ENCODE data around the gene DNAAF5. TPM values are rescaled to one million over a fixed set of nuclear protein-coding genes. Genes with fewer than 3 reads are reported as not detected.

The DNAAF5 gene
- polyA plus RNA-seq, 3 donors from 2014 or later = 0.45 to 1.4 (median 1.3) TPM

GRCh38 chr7:774161-775109 lies 47.9 kb downstream of the DNAAF5 start:
- H3K27ac Mint-ChIP-seq = no peak overlapping the region
- no peaks in the 10 kb centered on the region for H3K9me3 Mint-ChIP-seq
- no peak overlapping the region for H3K4me3 Mint-ChIP-seq
- no peaks in the 10 kb centered on the region for H3K4me1 Mint-ChIP-seq
- H3K36me3 Mint-ChIP-seq = peaks cover 9 to 18% (median 11%) of the 10 kb centered on the region in 3 donors
- DNase-seq = peak; percentile 21 to 51 (median 34)
- H3K27me3 Mint-ChIP-seq (ENCODE audit: low read depth in 3 of 3) = peaks cover 0 to 3% (median 0%) of the 10 kb centered on the region in 3 donors

DNA sequence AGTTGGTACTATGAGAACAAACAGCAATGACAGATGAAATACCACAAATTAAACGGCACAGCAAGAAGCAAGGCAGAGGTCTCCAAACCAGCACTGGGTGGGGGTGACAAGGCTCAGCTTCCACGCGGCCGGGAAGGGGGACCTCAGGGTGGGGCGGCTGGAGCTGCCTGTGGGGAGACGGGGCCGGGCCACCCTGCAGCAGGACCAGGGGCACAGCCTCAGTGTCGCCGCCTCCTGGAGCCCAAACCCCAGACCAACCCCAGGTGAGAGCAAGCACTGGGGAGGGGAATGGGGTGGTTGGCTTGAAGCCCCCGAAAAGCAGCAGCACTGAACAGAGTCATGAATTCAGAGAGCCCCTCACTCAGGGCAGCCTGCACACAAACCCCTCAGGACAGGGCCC lies 49.9 kb downstream of the DNAAF5 start:
- Mint-ChIP-seq H3K4me1 (no peaks in the 10 kb centered on the region), H3K4me3 (no peak overlapping the region), H3K27ac (no peak overlapping the region)

DNA sequence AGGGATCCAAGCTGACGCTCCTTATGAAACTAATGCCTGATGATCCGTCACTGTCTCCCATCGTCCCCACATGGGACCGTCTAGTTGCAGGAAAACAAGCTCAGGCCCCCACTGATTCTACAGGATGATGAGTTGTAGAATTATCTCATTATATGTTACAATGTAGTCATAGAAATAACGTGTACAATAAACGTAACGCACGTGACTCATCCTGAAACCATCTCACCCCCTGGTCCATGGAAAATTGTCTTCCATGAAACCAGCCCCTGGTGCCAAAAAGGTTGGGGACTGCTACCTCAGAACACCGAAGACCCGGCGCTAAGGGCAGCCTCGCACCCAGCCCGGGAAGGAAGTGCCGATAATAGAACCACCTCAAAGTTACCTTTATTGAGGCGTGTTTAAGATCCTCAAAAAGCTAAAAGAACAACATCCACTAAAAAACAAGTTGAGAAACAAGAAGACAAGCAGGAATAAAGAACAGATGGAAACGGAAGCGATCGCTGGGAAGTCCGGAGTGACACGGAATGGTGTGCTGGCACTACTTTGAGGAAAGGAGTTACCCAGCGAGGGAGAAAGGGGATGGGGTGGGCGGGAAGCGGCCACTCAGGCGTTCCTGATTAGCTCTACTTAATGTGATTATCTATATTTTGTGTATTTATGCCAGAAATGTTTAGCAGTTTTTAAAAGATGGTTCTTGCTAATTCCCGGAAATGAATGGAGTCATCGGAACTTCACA lies 50.7 kb downstream of the DNAAF5 start:
- H3K4me1 Mint-ChIP-seq = no peaks in the 10 kb centered on the region
- H3K27me3 Mint-ChIP-seq (ENCODE audit: low read depth in 3 of 3) = peaks cover 0 to 3% (median 0%) of the 10 kb centered on the region in 3 donors
- H3K4me3 Mint-ChIP-seq = no peak overlapping the region
- H3K9me3 Mint-ChIP-seq = no peaks in the 10 kb centered on the region
- no peak for DNase-seq
- H3K36me3 Mint-ChIP-seq = peaks cover 13 to 27% (median 16%) of the 10 kb centered on the region in 3 donors
- no peak overlapping the region for H3K27ac Mint-ChIP-seq

More for the DNA sequence above, 49.9 kb downstream of the DNAAF5 start:
- Mint-ChIP-seq H3K27me3 (ENCODE audit: low read depth in 3 of 3) (peaks cover 0 to 3% (median 0%) of the 10 kb centered on the region in 3 donors), H3K36me3 (peaks cover 13 to 27% (median 14%) of the 10 kb centered on the region in 3 donors), H3K9me3 (no peaks in the 10 kb centered on the region)
- DNase-seq = no peak

DNA sequence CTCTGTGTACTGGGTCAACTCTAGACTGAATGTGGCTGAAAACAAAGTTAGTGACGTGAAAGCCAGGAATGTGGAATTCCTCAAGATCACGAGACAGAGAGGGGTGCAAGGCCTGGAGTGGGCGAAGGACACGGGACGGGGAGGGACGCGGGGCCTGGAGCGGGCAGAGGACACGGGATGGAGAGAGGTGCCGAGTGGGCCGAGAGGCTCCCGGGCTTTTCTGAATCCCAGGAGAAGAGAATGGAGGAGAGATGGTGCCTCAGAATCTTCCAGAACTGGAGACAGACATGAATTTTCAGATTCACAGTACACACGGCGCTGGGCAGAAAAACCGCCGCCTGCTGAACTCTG lies 51.2 kb downstream of the DNAAF5 start:
- Mint-ChIP-seq H3K4me3 (no peak overlapping the region), H3K27ac (no peak overlapping the region), H3K9me3 (no peaks in the 10 kb centered on the region), H3K27me3 (ENCODE audit: low read depth in 3 of 3) (peaks cover 0 to 3% (median 0%) of the 10 kb centered on the region in 3 donors), H3K4me1 (no peaks in the 10 kb centered on the region), H3K36me3 (peaks cover 13 to 27% (median 16%) of the 10 kb centered on the region in 3 donors)
- DNase-seq = no peak

DNA sequence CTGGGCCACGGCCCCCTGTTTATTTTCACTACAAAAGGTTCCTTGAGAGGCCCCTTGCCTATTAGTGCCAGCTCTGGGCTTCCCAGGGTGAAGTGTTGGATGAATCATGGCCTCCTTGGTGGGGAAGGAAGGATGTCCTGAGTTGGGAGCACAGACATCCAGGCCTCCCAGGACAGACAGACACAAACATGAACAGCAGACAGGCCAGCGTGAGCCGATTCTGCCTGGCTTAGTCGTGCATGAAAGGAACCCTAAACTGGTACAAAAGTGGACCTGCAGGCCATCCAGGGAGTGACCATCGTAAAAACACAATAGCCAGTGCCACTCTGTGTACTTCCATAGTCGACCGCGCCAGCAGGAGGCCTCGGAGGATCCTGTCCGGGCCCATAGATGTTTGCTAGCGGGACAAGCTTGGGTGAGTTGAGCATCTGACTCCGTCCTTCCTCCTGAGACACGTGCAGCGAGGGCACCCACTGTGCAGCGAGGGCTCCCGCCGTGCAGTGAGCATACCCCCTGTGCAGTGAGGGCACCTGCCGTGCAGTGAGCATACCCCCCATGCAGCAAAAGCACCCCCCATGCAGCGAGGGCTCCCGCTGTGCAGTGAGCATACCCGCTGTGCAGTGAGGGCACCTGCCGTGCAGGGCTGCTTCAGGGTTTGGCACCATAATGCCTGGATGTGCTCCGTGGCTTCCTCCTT lies 51.9 kb downstream of the DNAAF5 start:
- H3K4me3 Mint-ChIP-seq = no peak overlapping the region
- DNase-seq = no peak
- no peaks in the 10 kb centered on the region for H3K9me3 Mint-ChIP-seq
- peaks cover 0 to 3% (median 0%) of the 10 kb centered on the region in 3 donors for H3K27me3 Mint-ChIP-seq (ENCODE audit: low read depth in 3 of 3)
- peaks cover 13 to 27% (median 16%) of the 10 kb centered on the region in 3 donors for H3K36me3 Mint-ChIP-seq
- no peak overlapping the region for H3K27ac Mint-ChIP-seq
- H3K4me1 Mint-ChIP-seq = no peaks in the 10 kb centered on the region

DNA sequence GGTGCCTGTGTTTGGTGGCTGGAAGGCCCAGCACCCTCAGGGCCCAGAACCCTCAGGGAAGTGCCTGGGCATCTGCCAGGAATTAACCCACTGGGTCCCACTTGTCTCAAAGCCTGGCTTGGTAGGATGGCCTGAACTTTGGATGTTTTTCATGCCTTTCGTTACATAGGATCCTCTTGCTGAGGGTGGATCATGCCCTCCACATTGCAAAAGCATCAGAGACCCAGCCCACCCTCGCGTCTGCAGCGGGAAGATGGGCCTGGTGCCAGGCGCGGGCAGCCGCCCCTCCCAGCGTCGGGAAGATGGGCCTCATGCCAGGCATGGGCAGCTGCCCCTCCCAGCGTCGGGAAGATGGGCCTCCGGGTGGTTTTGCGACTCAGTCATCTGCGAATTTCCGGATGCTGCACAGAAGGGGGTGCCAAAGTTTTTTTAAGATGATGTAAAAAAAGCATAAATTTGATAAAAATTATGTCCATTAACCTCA lies 52.5 kb downstream of the DNAAF5 start:
- H3K4me1 Mint-ChIP-seq = no peaks in the 10 kb centered on the region

GRCh38 chr7:779480-779879 lies 53.0 kb downstream of the DNAAF5 start:
- Mint-ChIP-seq H3K4me1 (no peaks in the 10 kb centered on the region), H3K9me3 (no peaks in the 10 kb centered on the region), H3K36me3 (peaks cover 13 to 27% (median 20%) of the 10 kb centered on the region in 3 donors), H3K27me3 (ENCODE audit: low read depth in 3 of 3) (peaks cover 0 to 5% (median 0%) of the 10 kb centered on the region in 3 donors), H3K4me3 (no peak overlapping the region), H3K27ac (no peak overlapping the region)
- DNase-seq = no peak

More for the DNA sequence above, 52.5 kb downstream of the DNAAF5 start:
- DNase-seq = no peak
- H3K36me3 Mint-ChIP-seq = peaks cover 13 to 27% (median 20%) of the 10 kb centered on the region in 3 donors
- peaks cover 0 to 5% (median 0%) of the 10 kb centered on the region in 3 donors for H3K27me3 Mint-ChIP-seq (ENCODE audit: low read depth in 3 of 3)
- no peak overlapping the region for H3K4me3 Mint-ChIP-seq
- H3K9me3 Mint-ChIP-seq = no peaks in the 10 kb centered on the region
- no peak overlapping the region for H3K27ac Mint-ChIP-seq

- H3K27ac Mint-ChIP-seq = no peak overlapping the region
- H3K9me3 Mint-ChIP-seq = no peaks in the 10 kb centered on the region
- no peak for DNase-seq
- H3K36me3 Mint-ChIP-seq = peaks cover 13 to 30% (median 24%) of the 10 kb centered on the region in 3 donors
- H3K4me1 Mint-ChIP-seq = no peaks in the 10 kb centered on the region
- peaks cover 0 to 5% (median 0%) of the 10 kb centered on the region in 3 donors for H3K27me3 Mint-ChIP-seq (ENCODE audit: low read depth in 3 of 3)
- no peak overlapping the region for H3K4me3 Mint-ChIP-seq
Measured at GRCh38 chr7:780081-780480, 53.6 kb downstream of the DNAAF5 start.

GRCh38 chr7:780516-780915 lies 54.0 kb downstream of the DNAAF5 start:
- peaks cover 0 to 5% (median 0%) of the 10 kb centered on the region in 3 donors for H3K27me3 Mint-ChIP-seq (ENCODE audit: low read depth in 3 of 3)
- no peak overlapping the region for H3K4me3 Mint-ChIP-seq
- no peaks in the 10 kb centered on the region for H3K9me3 Mint-ChIP-seq
- H3K27ac Mint-ChIP-seq = no peak overlapping the region
- H3K36me3 Mint-ChIP-seq = peaks cover 11 to 30% (median 24%) of the 10 kb centered on the region in 3 donors
- no peak for DNase-seq
- no peaks in the 10 kb centered on the region for H3K4me1 Mint-ChIP-seq

- DNase-seq = no peak
- no peak overlapping the region for H3K27ac Mint-ChIP-seq
- no peaks in the 10 kb centered on the region for H3K9me3 Mint-ChIP-seq
- peaks cover 0 to 5% (median 0%) of the 10 kb centered on the region in 3 donors for H3K27me3 Mint-ChIP-seq (ENCODE audit: low read depth in 3 of 3)
- H3K4me3 Mint-ChIP-seq = no peak overlapping the region
- no peaks in the 10 kb centered on the region for H3K4me1 Mint-ChIP-seq
- peaks cover 8 to 27% (median 20%) of the 10 kb centered on the region in 3 donors for H3K36me3 Mint-ChIP-seq
Measured at GRCh38 chr7:781186-781849, 54.8 kb downstream of the DNAAF5 start.

DNA sequence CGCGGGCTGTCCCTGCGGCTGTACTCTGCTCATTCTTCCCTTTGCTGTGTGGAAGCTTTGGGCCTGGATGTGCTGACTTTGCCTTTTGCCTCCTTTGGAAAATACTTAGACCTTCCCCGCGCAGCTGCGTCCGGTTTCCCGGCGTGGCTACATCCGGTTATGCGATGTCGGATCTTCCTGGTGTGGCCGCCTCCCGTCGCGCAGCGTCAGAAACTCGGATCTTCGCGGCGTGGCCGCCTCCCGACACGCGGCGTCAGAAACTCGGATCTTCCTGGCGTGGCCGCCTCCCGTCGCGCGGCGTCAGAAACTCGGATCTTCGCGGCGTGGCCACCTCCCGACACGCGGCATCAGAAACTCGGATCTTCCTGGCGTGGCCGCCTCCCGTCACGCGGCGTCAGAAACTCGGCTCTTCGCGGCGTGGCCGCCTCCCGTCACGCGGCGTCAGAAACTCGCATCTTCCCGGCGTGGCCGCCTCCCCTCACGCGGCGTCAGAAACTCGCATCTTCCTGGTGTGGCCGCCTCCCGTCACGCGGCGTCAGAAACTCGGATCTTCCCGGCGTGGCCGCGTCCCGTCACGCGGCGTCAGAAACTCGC lies 55.5 kb downstream of the DNAAF5 start:
- Mint-ChIP-seq H3K36me3 (peaks cover 8 to 27% (median 20%) of the 10 kb centered on the region in 3 donors), H3K27ac (no peak overlapping the region), H3K9me3 (no peaks in the 10 kb centered on the region), H3K4me3 (no peak overlapping the region), H3K27me3 (ENCODE audit: low read depth in 3 of 3) (peaks cover 0 to 5% (median 0%) of the 10 kb centered on the region in 3 donors), H3K4me1 (no peaks in the 10 kb centered on the region)
- no peak for DNase-seq

- no peak overlapping the region for H3K27ac Mint-ChIP-seq
- H3K36me3 Mint-ChIP-seq = peaks cover 4 to 20% (median 14%) of the 10 kb centered on the region in 3 donors
- no peak for DNase-seq
- H3K27me3 Mint-ChIP-seq (ENCODE audit: low read depth in 3 of 3) = peaks cover 0 to 2% (median 0%) of the 10 kb centered on the region in 3 donors
- H3K4me1 Mint-ChIP-seq = no peaks in the 10 kb centered on the region
- no peak overlapping the region for H3K4me3 Mint-ChIP-seq
- H3K9me3 Mint-ChIP-seq = no peaks in the 10 kb centered on the region
Measured at GRCh38 chr7:782718-783449, 56.4 kb downstream of the DNAAF5 start.
